Lower leg skin (tissue), 4 donors: ENCODE results near the gene LMBR1. TPM values are rescaled to one million over a fixed set of nuclear protein-coding genes. Genes with fewer than 3 reads are reported as not detected.
A peak's percentile ranks its signal among the peaks of the same experiment; 100 is the strongest.
"Not testable (repeated sequence)": the region's sequence is repeated elsewhere in the genome, so short reads cannot be mapped to it uniquely, and the experiment has no call there.

Source experiments
- DNase-seq, 2 donors: peaks; one replicate each; pipeline ENCODE4 v3.0.0-alpha.2; 2019; ENCODE audit warnings: low spot score in 2 of 2
- H3K4me3 ChIP-seq: fragments of 200-600 bp; sonication (generic); 2 replicates; pipeline ENCODE4 v1.5.1; 2017; ENCODE audit warnings: mild to moderate bottlenecking, low read depth; ENCODE audit not compliant: poor library complexity, severe bottlenecking
- CTCF ChIP-seq, 3 donors: fragments of 450-650 bp; IDR thresholded peaks; one replicate each; pipeline ENCODE4 v1.5.1; 2016; ENCODE audit warnings: antibody characterized with exemption in 3 of 3, mild to moderate bottlenecking in 3 of 3, moderate library complexity in 2 of 3
- POLR2A ChIP-seq, 2 donors: fragments of 450-650 bp; IDR thresholded peaks; one replicate each; pipeline ENCODE4 v1.6.1; 2016 to 2017; ENCODE audit warnings: antibody characterized with exemption in 2 of 2, mild to moderate bottlenecking in 1 of 2, moderate library complexity in 1 of 2
- WGBS, 2 donors: methylation state at CpG; one replicate each; pipeline ENCODE4 v1.1.5; 2018; 5-methylcytosine and 5-hydroxymethylcytosine counted together
- intact Hi-C: fragments of 100-400 bp; cut with DNase I; formaldehyde crosslinking; loops from one replicate; pipeline ENCODE4 v1.15.0; 2023; ENCODE audit warnings: low total_unique reads
- total RNA-seq, 4 donors: library from RNA; depleted of rRNA; stranded (reverse); fragments of >200 nt; gene quantifications; one replicate each; pipeline ENCODE4 v1.1.0, GENCODE V29; 2016

Gene LMBR1
- total RNA-seq, 4 donors from 2014 or later = 44.1 to 67.0 (median 55.9) TPM

- no peak for DNase-seq
- 60 to 63% methylated on average over 51 of the region's 52 CpGs for WGBS, 2 donors
- TF ChIP-seq CTCF (IDR thresholded peaks at IDR 0.05) = no peak
- TF ChIP-seq POLR2A (IDR thresholded peaks at IDR 0.05) = no peak
- H3K4me3 ChIP-seq = peak overlapping the region; percentile 64
- intact Hi-C loops = no loop called here
Observed at GRCh38 chr7:156639426-156640256, 253.3 kb downstream of the LMBR1 start.

- no peak for DNase-seq
- TF ChIP-seq POLR2A (IDR thresholded peaks at IDR 0.05) (no peak), CTCF (IDR thresholded peaks at IDR 0.05) (no peak)
- 91 to 95% methylated on average over 8 of the region's 8 CpGs for WGBS, 2 donors
- intact Hi-C loops = no loop called here
- no peak overlapping the region for H3K4me3 ChIP-seq
Observed at GRCh38 chr7:156638443-156639077, 254.4 kb downstream of the LMBR1 start.

- DNase-seq, H3K4me3 ChIP-seq, intact Hi-C loops: not testable (repeated sequence)
- 98% methylated on average over 7 of the region's 7 CpGs for WGBS, 2 donors
Observed at GRCh38 chr7:156637093-156637492, 255.9 kb downstream of the LMBR1 start.

GRCh38 chr7:156635529-156636385 lies 257.2 kb downstream of the LMBR1 start:
- TF ChIP-seq CTCF (IDR thresholded peaks at IDR 0.05) (no peak), POLR2A (IDR thresholded peaks at IDR 0.05) (no peak)
- intact Hi-C loops = no loop called here
- no peak for DNase-seq

GRCh38 chr7:156634117-156634516 lies 258.9 kb downstream of the LMBR1 start:
- no peak overlapping the region for H3K4me3 ChIP-seq
- intact Hi-C loops = no loop called here
- TF ChIP-seq POLR2A (IDR thresholded peaks at IDR 0.05) (no peak), CTCF (IDR thresholded peaks at IDR 0.05) (no peak)
- DNase-seq = no peak
- WGBS, 2 donors = 71 to 82% methylated on average over 3 of the region's 3 CpGs

More at GRCh38 chr7:156635529-156636385, 257.2 kb downstream of the LMBR1 start:
- WGBS, 2 donors = 86 to 90% methylated on average over 7 of the region's 7 CpGs
- H3K4me3 ChIP-seq = no peak overlapping the region

DNA sequence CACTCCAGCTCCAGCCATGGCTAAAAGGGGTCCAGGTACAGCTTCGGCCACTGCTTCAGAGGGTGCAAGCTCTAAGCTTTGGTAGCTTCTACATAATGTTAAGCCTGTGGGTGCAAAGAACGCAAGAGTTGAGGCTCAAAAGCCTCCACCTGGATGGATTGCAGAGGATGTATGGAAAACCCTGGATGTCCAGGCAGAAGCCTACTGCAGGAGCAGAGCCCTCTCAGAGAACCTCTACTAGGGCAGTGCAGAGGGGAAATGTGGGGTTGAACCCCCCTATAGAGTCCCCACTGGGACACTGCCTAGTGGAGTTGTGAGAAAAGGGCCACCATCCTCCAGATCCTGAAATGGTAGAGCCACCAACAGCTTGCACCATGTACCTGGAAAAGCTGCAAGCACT lies 263.1 kb downstream of the LMBR1 start:
- WGBS, 2 donors = 100% methylated on average over 2 of the region's 2 CpGs
- intact Hi-C loops = no loop called here
- no peak for DNase-seq
- TF ChIP-seq CTCF (IDR thresholded peaks at IDR 0.05) (no peak), POLR2A (IDR thresholded peaks at IDR 0.05) (no peak)
- H3K4me3 ChIP-seq = no peak overlapping the region
